K562 (cell line): Measurements from ENCODE around the gene DNAJB1. TPM values are rescaled to one million over a fixed set of nuclear protein-coding genes. Genes with fewer than 3 reads are reported as not detected.

Source experiments
- BCLAF1 ChIP-seq, 2 experiments: fragments of 450-650 bp in 1 of 2; IDR thresholded peaks; 2 replicates each; pipeline ENCODE4 v1.6.1; 2011 to 2017; ENCODE audit warnings: low read depth in 2 of 2, antibody characterized with exemption in 1 of 2, borderline replicate concordance in 1 of 2, low read length in 1 of 2, mild to moderate bottlenecking in 1 of 2, mixed read lengths in 1 of 2; ENCODE audit not compliant: control insufficient read depth in 1 of 2
- CBFB ChIP-seq: sonication (generic); formaldehyde crosslinking; IDR thresholded peaks from 2 replicates; pipeline ENCODE4 v1.4.0; 2020; ENCODE audit warnings: mild to moderate bottlenecking, missing genetic modification reagents
- CHD4 ChIP-seq: fragments of 200-600 bp; sonication (generic); IDR thresholded peaks from 3 replicates; pipeline ENCODE4 v1.6.1; 2012; ENCODE audit warnings: low read depth, mild to moderate bottlenecking, mixed read lengths, low read length, inconsistent platforms; ENCODE audit not compliant: insufficient read depth, insufficient replicate concordance, poor library complexity, severe bottlenecking
- KLF10 ChIP-seq: fragments of 250-450 bp; sonication (Bioruptor Pico); IDR thresholded peaks from 2 replicates; pipeline ENCODE4 v1.6.1; 2021; ENCODE audit warnings: matching md5 sums
- NFIC ChIP-seq: fragments of 450-650 bp; IDR thresholded peaks from 2 replicates; pipeline ENCODE4 v1.6.1; 2017; ENCODE audit warnings: mild to moderate bottlenecking, inconsistent platforms
- RHOXF2B ChIP-seq: fragments of 250-450 bp; sonication (Bioruptor Pico); conservative IDR thresholded peaks from 2 replicates; pipeline ENCODE4 v1.5.1; 2021
- SIX5 ChIP-seq, 2 experiments: IDR thresholded peaks; 2 replicates each; pipeline ENCODE4 v1.6.1; 2011; ENCODE audit warnings: low read length in 2 of 2, borderline replicate concordance in 1 of 2, low read depth in 1 of 2, mild to moderate bottlenecking in 1 of 2, moderate library complexity in 1 of 2; ENCODE audit not compliant: insufficient read depth in 1 of 2
- TAF15 ChIP-seq: fragments of 200-400 bp; formaldehyde crosslinking; IDR thresholded peaks from 2 replicates; pipeline ENCODE4 v1.6.1; 2017; ENCODE audit warnings: mild to moderate bottlenecking, low read depth, low read length, moderate library complexity
- ZBTB1 ChIP-seq: sonication (generic); formaldehyde crosslinking; IDR thresholded peaks from 2 replicates; pipeline ENCODE4 v1.8.1; 2023; ENCODE audit warnings: missing genetic modification reagents, low read depth, mild to moderate bottlenecking, borderline replicate concordance
- ZNF395 ChIP-seq: fragments of 200-800 bp; sonication (Bioruptor generic); IDR thresholded peaks from 2 replicates; pipeline ENCODE4 v1.6.1; 2017; ENCODE audit warnings: missing genetic modification characterization, missing compliant biosample characterization
- ZNF551 ChIP-seq: fragments of 250-450 bp; sonication (Bioruptor Pico); IDR thresholded peaks from 2 replicates; pipeline ENCODE4 v1.5.0; 2021; ENCODE audit warnings: mild to moderate bottlenecking, moderate library complexity
- polyA plus RNA-seq, 8 experiments: library from polyadenylated mRNA; depleted of rRNA in 4 of 8; stranded (reverse) in 5 of 8; unstranded in 3 of 8; fragments of >200 nt; fragmentation: Nextera tagmentation in 2 of 8; fragmentation: Illumina TruSeq in 1 of 8; extraction: Ambion mirVana in 2 of 8; extraction: Trizol in 1 of 8; gene quantifications; 2 replicates each; pipeline versions ENCODE4 v1.2.1 to v1.2.3, GENCODE V29; 2011 to 2014; ENCODE audit warnings: inconsistent platforms in 1 of 8, missing spikeins in 1 of 8
- total RNA-seq, 7 experiments: library from RNA; depleted of rRNA in 6 of 7; stranded (reverse); fragments of >200 nt in 6 of 7; fragmentation: Illumina TruSeq in 2 of 7; extraction: Trizol in 2 of 7; gene quantifications; 2 replicates each; pipeline versions ENCODE4 v1.2.1 to v1.2.3, GENCODE V29; 2011 to 2021; ENCODE audit warnings: low replicate concordance in 1 of 7

The DNAJB1 gene
- total and polyA plus RNA-seq, 9 of the 15 experiments (the other 6 are each of a cell fraction or from before 2014, with no cell fraction given) = 13.2 to 113 (median 62.1) TPM

GRCh38 chr19:14507704-14508542 lies 10.3 kb downstream of the DNAJB1 start (continued):
- TF ChIP-seq BCLAF1 (IDR thresholded peaks at IDR 0.05; ENCODE audit: borderline replicate concordance in 1 of 2, control insufficient read depth in 1 of 2, low read depth in 2 of 2, low read length in 1 of 2) (no peak), SIX5 (IDR thresholded peaks at IDR 0.05; ENCODE audit: borderline replicate concordance in 1 of 2, insufficient read depth in 1 of 2, low read depth in 1 of 2, low read length in 2 of 2) (no peak), CHD4 (no peak), ZNF395 (CRISPR knock-in tag) (no peak; the same call in 1 of the 2 replicates), NFIC (peak; percentile 55), CBFB (no peak), TAF15 (no peak), ZBTB1 (no peak), RHOXF2B (CRISPR knock-in tag) (no peak), ZNF551 (CRISPR knock-in tag) (no peak), KLF10 (no peak)
